Left cardiac atrium (tissue), 4 donors: Measurements from ENCODE around the gene RNASE8. TPM values are rescaled to one million over a fixed set of nuclear protein-coding genes. Genes with fewer than 3 reads are reported as not detected.
"Not testable (repeated sequence)": the region's sequence is repeated elsewhere in the genome, so short reads cannot be mapped to it uniquely, and the experiment has no call there.

Experiments used
- ATAC-seq, 2 donors: fragments of 200-7000 bp; cut with Tn5 transposase; one replicate each; pipeline ENCODE4 v1.9.1; 2020; ENCODE audit warnings: mild to moderate bottlenecking in 2 of 2, moderate library complexity in 2 of 2
- DNase-seq: peaks from one replicate; pipeline ENCODE4 v3.0.0-alpha.2; 2020
- intact Hi-C, 2 donors: fragments of 100-400 bp; cut with DNase I; formaldehyde crosslinking; loops; one replicate each; pipeline versions ENCODE4 v1.14.1 to v1.15.1; 2022 to 2023
- total RNA-seq, 2 donors: library from RNA; stranded (reverse); fragmentation: NEBNext Ultra II Directional; extraction: Animal tissue kit (Norgen Biotek cat#: 25700); gene quantifications; one replicate each; pipeline ENCODE4 v1.2.1, GENCODE V29; 2021
- donor health status: DM: no; HTN: yes; CAD: no.
- donor health status: DM: no; HTN: yes; CAD: no; lungs with severe emphysema.
- donor health status: DM: yes; HTN: yes; CAD: no.
- donor health status: Dilated cardiomyopathy.

RNASE8 gene
- total RNA-seq, 2 donors from 2014 or later: not detected

GRCh38 chr14:21025371-21026273, 32.0 kb upstream of the RNASE8 start:
- ATAC-seq (peak; percentile 66 to 71), DNase-seq (peak; percentile 82)
- intact Hi-C loops: no loop called here

DNA sequence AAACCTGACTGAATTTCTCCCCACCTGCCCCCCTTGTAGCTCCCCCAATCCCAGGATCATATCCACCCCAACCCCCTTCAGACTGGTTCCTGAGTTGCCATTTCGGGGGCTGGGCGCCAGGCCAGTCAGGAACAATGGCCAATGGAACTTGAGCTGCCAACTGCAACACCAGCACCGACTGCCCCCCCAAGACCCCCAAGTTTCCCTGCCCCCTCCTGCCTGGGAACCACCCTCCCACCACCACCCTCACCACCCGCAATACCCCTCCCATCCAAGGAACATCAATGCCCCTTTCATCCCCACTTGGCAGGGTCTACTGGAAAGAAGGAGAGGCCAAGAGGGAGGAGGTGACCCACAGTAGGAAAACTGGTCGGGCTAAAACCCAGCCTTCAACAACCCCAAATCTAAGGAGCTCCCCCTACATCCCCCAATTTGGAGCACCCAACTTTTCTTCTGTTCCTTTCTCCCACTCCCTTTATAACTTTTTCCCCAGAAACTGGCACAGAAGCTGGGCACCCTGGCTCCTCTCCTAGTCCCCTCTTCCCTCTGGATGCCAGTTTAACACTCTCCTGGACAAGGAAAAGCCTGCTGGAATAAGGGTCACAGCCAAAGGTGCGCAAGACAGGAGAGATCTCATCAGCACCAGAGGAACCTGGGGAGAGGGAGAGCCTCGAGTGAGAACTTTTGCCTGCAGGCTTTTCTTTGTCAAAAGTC, 31.2 kb upstream of the RNASE8 start:
- ATAC-seq: no peak
- intact Hi-C loops: no loop called here
- no peak for DNase-seq

GRCh38 chr14:21026988-21027315, 30.7 kb upstream of the RNASE8 start:
- intact Hi-C loops: no loop called here
- ATAC-seq: peak in 1 of 2 donors; percentile 25
- DNase-seq: peak; percentile 60

DNA sequence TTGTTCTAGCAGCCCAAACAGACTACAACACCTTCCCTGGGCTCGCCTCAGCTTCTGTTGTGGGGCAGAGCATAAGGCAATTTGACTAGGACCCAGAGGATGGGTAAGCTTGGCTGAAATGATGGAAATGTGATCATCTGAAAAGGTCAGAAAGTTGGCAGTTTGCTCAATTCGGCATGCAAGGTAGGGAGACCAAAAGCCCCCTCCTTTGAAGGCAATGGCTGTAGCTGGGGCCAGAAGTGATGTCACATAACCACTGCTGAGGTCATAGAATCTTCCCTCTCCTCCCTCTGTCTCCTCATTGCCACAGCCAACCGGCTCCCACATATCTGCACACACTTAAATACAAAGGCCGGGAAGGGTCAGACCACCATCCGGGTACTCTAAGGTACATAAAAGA, 27.7 kb upstream of the RNASE8 start, which contains the start of gene TPPP2:
TPPP2 (plus strand) TSS at position 301 of the 400 bp plus-strand sequence. CDS start 365 bp downstream, outside the sequence.
- DNase-seq (no peak), ATAC-seq (no peak)
- intact Hi-C loops: no loop called here

- DNase-seq (no peak), ATAC-seq (no peak)
These were observed 27.1 kb upstream of the RNASE8 start for GRCh38 chr14:21030531-21030930.

DNA sequence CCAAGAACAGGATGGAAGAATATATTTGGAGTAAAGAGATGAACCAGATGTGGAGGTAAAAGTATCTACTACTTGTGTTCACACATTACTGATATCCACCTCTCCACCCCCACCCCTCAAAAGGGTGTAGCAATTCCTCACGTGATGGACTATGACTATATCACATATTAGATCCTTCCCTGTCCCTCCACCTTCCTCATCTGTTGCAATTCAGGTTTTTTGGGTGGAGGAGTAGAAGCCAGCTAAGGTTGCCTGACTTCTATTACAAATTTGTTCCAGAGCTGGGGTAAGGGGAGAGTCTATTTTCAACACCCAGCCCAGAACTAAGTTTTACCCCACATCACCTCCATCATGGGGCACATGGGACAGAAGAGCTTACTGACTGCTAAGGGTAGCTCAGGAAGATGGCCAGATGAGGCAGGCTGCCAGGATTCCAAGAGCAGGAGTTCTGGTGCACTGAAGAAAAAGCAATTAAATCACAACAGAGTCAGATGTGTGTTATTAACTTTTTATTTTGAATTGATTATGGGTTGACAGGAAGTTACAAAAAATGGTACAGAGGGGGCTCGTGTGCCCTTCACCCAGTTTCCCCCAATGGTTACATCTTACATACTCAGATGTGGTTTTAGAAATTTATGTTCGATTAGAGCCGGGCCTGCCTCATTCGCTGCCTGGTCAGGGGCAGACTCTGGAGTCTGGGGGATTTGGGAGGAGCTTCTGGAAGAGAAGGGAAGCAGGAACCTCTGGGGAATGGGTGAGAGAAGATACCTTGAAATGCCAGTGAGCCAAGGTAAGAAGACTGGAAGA, 25.1 kb upstream of the RNASE8 start:
- no peak for ATAC-seq
- DNase-seq: no peak
- intact Hi-C loops: no loop called here

More at GRCh38 chr14:21030531-21030930, 27.1 kb upstream of the RNASE8 start:
- intact Hi-C loops: no loop called here

DNA sequence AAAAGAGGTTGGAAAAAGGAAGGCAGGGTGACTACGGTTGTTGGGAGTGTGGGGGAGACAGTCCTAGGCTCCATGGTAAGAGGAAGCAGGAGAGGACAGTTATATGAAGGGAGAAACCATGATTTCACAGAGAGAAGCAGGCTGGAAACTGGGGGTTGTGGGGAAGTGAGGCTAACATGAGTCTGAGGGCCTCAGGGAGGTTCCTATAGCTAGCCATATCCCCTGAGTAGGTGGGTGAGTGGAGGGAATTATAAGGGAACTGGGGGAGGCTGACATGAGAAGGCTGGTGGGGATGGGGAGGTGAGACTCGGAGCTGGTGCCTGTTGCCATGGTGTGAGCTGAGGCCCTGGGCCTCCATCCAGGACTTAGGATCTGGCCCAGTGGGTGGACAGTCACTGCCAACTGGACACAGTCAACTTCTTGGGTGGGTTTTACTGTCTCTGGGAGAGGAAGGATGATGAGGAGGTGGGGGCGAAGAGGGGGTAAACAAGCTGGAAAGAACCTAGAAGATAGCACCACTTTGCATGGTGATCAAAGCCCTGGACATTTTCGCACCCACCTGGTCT, 24.4 kb upstream of the RNASE8 start:
- ATAC-seq: no peak
- DNase-seq: no peak
- intact Hi-C loops: no loop called here

DNA sequence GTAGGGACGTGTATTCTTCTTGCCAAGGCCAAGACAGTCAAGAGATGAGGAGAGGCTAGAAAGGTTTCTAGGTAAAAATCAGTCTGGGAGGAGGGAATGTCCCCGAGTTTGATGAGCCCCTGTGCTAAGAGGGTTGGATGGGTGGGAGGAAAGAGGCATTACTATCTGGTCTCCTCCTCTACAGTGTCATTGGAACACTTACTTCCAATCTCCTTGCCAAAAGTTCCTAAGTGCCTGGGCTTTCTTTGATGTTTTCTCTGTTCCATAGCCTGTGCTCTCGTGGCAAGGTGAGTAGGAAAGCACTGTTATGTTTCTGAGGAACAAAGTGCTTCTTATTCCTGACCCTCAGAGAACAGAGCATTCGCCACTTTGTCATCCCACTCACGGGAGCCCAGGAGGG, 22.9 kb upstream of the RNASE8 start, which contains the start of gene RNASE13:
RNASE13 (minus strand) TSS at position 101 of the 400 bp plus-strand sequence. CDS start 519 bp downstream, outside the sequence.
- intact Hi-C loops: no loop called here
- no peak for ATAC-seq

DNA sequence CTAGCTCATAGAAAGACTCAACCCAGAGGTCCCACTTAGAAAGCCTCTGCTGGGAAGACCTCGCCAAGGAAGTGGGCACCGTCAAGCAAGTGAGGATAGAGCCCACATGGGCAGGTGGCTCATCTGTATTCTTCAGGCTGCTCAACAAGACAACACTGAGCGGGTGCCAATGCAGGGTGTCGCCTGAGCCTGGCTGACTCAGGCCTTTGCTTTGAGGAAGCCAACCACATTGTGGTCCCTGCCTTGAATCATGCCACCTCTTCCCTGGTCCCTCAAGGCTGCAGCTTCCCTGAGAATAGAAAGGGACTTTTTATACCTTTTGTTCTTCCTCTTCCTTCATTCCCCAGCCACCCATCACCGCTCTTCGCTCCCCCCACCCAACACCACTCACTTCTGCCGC, 20.9 kb upstream of the RNASE8 start:
- no peak for ATAC-seq
- no peak for DNase-seq
- intact Hi-C loops: no loop called here

More for the DNA sequence above, 22.9 kb upstream of the RNASE8 start, which contains the start of gene RNASE13:
- no peak for DNase-seq

GRCh38 chr14:21037156-21037555, 20.5 kb upstream of the RNASE8 start:
- DNase-seq (no peak), ATAC-seq (no peak)
- intact Hi-C loops: no loop called here

DNA sequence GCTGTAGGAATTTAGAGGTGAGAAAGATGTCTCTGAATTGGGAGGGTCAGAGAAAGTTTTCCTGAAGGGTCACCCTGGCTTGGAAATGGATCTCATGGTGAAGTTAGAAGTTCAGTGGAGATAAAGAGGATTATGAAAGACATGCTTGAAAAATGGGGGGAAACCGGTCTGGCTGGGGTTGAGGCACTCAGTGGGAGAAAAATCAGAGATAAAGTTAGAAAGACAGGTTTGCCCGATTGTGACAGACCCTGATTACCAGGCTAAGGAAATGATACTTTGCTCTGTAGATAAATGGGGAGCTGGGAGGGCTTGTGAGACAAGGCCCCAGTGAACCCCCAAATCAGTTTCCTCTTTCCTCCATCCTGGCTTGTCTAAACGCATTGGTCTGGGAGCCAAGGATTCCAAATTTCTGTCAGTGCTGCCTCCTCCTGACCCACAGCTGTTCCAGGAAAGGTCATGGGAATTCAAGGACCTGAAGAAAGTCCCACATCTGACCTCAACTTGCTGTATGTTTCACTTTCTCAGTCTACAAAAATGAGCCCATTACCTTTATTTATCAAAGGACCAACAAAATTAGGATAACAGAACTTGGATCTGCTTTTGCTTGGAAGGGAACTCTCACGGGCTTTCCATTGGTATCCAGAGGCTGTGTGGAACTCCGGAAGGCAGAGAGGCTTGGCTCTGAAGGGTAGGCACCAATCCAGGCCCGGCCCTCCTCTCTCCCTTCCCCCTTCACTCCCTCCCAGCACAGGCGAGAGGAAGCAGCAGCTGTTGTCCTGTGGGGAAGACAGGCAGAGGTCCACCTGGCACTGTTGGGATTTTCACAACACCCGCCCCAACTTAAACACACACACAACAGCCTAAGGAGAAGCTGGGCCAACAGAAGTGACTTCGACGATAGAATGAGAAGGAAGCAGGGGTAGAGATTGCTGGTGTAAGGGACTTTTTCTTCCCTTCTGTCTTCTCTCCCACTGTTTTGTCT, 18.9 kb upstream of the RNASE8 start:
- intact Hi-C loops: loop anchor here in 1 of 2 donors (1.0 kb wide), 1 partner anchor 24 kb away; no protein-coding TSS in a partner anchor
- peak; percentile 92 to 96 for ATAC-seq
- peak; percentile 83 for DNase-seq

DNA sequence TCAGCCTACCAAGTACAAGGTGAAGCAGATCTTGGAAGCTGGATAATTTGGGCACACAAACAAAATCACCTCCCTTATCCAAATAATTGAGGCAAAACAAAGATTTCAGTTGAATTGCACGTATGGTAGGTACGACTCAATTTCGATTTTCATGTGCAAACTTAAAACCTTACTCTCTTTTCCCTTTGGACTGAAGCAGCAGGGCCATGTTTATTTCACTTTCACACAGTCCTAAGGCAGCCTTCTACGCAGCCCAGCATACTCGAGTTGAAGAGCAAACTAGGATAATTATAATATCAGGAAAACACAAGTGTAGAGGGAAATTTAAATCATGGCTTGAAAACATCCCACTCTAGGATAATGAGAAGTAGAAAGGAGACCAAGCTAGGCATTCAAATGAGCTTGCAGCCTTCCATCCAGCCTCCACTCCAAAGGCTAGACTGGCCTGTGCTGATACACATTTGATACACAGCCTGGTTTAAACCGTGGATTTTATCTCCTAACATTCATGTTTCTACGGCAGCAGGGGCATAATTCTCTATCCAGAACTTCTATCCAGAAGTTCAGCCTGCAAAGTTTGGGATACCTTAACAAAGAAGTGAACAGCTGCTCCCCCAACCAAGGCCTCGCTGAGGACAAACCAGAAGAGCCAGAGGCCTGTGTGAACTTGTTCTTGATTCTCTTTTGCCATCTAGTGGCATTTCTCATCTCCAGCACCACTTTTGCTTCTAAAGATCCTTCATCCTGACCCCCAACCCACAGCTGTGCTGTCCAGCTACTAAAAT, 17.8 kb upstream of the RNASE8 start:
- peak; percentile 72 to 78 for ATAC-seq

GRCh38 chr14:21040370-21040925, 17.2 kb upstream of the RNASE8 start:
- ATAC-seq (no peak), DNase-seq (no peak)
- intact Hi-C loops: loop anchor here (2.0 to 10.0 kb wide), 3 partner anchors 26 to 346 kb away; no protein-coding TSS in a partner anchor

More for the DNA sequence above, 17.8 kb upstream of the RNASE8 start:
- DNase-seq: no peak
- intact Hi-C loops: loop anchor here (1.0 to 10.0 kb wide), 4 partner anchors 25 to 345 kb away; no protein-coding TSS in a partner anchor

- DNase-seq, ATAC-seq: not testable (repeated sequence)
- intact Hi-C loops: loop anchor here (2.0 to 10.0 kb wide), 3 partner anchors 26 to 346 kb away; no protein-coding TSS in a partner anchor
These were observed 16.7 kb upstream of the RNASE8 start for GRCh38 chr14:21040941-21041340.

GRCh38 chr14:21041676-21042433, 15.8 kb upstream of the RNASE8 start, which contains the start of gene RNASE7:
Gene RNASE7 (plus strand): TSS chr14:21042362. CDS start chr14:21042993, 631 bp downstream.
- DNase-seq: no peak
- intact Hi-C loops: loop anchor here (2.0 to 10.0 kb wide), 3 partner anchors 27 to 347 kb away; no protein-coding TSS in a partner anchor
- ATAC-seq: peak in 1 of 2 donors; percentile 14
